KMS-11 (cell line): ENCODE measurements around the gene PRELID3B.

Source experiments
- H2AFZ ChIP-seq: fragments of 200-600 bp; sonication (generic); 2 replicates; pipeline ENCODE4 v1.6.1; 2016; ENCODE audit warnings: antibody characterized with exemption, mixed run types, low read depth
- H3K27ac ChIP-seq: fragments of 200-600 bp; sonication (generic); 2 replicates; pipeline ENCODE4 v1.6.1; 2016; ENCODE audit warnings: mild to moderate bottlenecking, mixed run types
- H3K27me3 ChIP-seq: fragments of 200-600 bp; sonication (generic); 2 replicates; pipeline ENCODE4 v1.6.1; 2017; ENCODE audit warnings: mild to moderate bottlenecking, low read depth, mixed run types, moderate library complexity; ENCODE audit not compliant: insufficient read depth
- H3K36me3 ChIP-seq: fragments of 200-600 bp; sonication (generic); 2 replicates; pipeline ENCODE4 v1.6.1; 2017; ENCODE audit warnings: mild to moderate bottlenecking, mixed run types; ENCODE audit not compliant: insufficient read depth
- H3K4me1 ChIP-seq: fragments of 200-600 bp; sonication (generic); 2 replicates; pipeline ENCODE4 v1.6.1; 2016; ENCODE audit warnings: mild to moderate bottlenecking, low read depth, mixed run types; ENCODE audit not compliant: poor library complexity, severe bottlenecking
- H3K4me2 ChIP-seq: fragments of 200-600 bp; sonication (generic); 2 replicates; pipeline ENCODE4 v1.7.0; 2016; ENCODE audit warnings: mild to moderate bottlenecking, mixed run types
- H3K4me3 ChIP-seq: fragments of 200-600 bp; sonication (generic); IDR thresholded peaks from 2 replicates; pipeline ENCODE4 v1.6.1; 2017; ENCODE audit warnings: low read depth, low read length, mixed read lengths; ENCODE audit not compliant: insufficient read depth
- H3K79me2 ChIP-seq: fragments of 200-600 bp; sonication (generic); 2 replicates; pipeline ENCODE4 v1.6.1; 2016; ENCODE audit warnings: low read depth, mixed run types; ENCODE audit not compliant: insufficient read depth
- H3K9ac ChIP-seq: fragments of 200-600 bp; sonication (generic); 2 replicates; pipeline ENCODE4 v1.6.1; 2016; ENCODE audit warnings: mild to moderate bottlenecking, mixed run types
- H4K20me1 ChIP-seq: fragments of 200-600 bp; sonication (generic); 2 replicates; pipeline ENCODE4 v1.6.1; 2016; ENCODE audit warnings: mild to moderate bottlenecking, mixed run types; ENCODE audit not compliant: insufficient read depth
- CTCF ChIP-seq: fragments of 200-600 bp; sonication (generic); conservative IDR thresholded peaks from 2 replicates; pipeline ENCODE4 v1.6.1; 2017; ENCODE audit warnings: low read depth, mild to moderate bottlenecking, antibody characterized with exemption, low read length, moderate library complexity, mixed read lengths

Gene PRELID3B

GRCh38 chr20:59018817-59019216 is 23.8 kb downstream of the PRELID3B start:
- Histone ChIP-seq H3K9ac (no peak overlapping the region), H3K4me2 (no peak overlapping the region), H3K4me3 (no peak overlapping the region), H2AFZ (no peak overlapping the region), H3K4me1 (no peaks in the 10 kb centered on the region), H3K27me3 (no peaks in the 10 kb centered on the region), H3K27ac (no peak overlapping the region), H4K20me1 (no peaks in the 10 kb centered on the region), H3K36me3 (no peaks in the 10 kb centered on the region), H3K79me2 (no peaks in the 10 kb centered on the region)
- TF ChIP-seq CTCF = no peak

DNA sequence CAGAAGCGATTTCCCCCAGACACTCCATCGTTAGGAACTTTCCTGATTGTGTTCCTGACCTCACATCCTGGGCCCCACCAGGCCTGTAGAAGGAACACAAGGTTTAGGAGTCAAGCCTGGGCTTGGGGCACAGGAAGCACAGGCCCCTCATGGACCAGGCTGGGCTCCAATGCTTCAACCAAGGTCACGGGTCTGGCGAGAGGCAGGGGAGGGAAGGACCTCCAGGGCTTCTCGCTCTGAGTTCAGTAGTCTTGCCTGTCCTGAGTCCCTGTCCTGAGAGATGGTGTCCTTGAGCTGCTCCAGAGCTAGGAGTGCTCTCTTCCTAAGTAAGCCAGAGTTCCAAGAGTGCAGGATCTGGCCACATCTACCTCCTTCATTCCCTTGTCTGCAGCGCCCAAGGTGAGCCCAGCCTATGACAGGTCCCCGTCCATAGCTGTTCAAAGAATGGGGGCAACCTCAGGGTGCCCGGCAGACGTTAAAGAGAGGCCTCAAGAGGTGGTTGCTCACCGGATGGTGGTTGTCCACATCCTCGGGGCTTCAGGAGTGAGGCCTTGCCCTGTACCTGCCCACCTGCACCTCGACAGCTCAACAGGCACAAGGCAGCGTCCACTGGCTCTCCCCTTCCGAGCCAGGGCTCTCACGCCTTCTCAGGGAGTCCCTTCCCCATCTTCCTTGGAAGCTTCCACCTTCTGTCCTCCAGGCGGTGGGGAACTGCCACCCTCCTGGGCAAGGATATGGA is 24.9 kb downstream of the PRELID3B start:
- no peak for TF ChIP-seq CTCF
- no peak overlapping the region for H3K4me2 ChIP-seq
- H3K27me3 ChIP-seq = no peaks in the 10 kb centered on the region
- H3K36me3 ChIP-seq = no peaks in the 10 kb centered on the region
- no peak overlapping the region for H2AFZ ChIP-seq
- no peaks in the 10 kb centered on the region for H3K79me2 ChIP-seq
- no peaks in the 10 kb centered on the region for H3K4me1 ChIP-seq
- H3K27ac ChIP-seq = no peak overlapping the region
- H4K20me1 ChIP-seq = no peaks in the 10 kb centered on the region
- H3K9ac ChIP-seq = no peak overlapping the region
- H3K4me3 ChIP-seq = no peak overlapping the region

DNA sequence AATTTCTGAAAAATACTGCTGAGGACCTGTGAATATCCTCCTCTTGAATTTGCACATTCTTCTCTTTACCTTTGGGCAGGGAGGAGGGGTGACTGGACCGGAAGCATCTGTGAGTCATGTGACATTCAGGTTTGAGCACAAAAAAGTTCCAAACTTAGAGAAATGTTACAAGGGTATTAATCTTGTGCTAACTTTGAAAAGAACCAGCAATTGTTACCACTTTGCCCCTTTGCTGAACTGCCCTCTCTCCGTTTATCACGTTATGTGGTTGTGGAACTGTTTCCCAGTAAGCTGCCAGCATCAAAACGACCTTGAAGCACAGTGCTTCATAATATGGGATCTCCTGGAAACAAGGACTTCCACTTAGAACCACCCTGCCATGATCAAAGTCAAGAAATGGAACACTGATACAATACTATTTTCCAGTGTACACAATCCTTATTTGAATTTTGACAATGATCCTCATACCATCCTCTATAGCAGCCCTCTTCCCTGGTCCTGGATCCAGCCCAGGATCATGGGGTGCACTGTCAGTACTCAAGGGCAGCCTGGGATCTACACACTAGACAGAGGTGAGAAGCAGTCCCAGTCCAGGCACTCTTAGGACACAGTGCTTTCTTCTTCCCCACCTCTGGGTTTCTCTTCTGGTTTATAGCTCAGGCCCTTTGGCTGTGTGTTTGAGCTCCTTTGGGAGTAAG is 25.6 kb downstream of the PRELID3B start:
- Histone ChIP-seq H3K79me2 (no peaks in the 10 kb centered on the region), H2AFZ (no peak overlapping the region), H3K4me1 (no peaks in the 10 kb centered on the region), H3K9ac (no peak overlapping the region), H3K4me3 (no peak overlapping the region), H3K4me2 (no peak overlapping the region), H3K27ac (no peak overlapping the region), H3K27me3 (no peaks in the 10 kb centered on the region), H3K36me3 (no peaks in the 10 kb centered on the region), H4K20me1 (no peaks in the 10 kb centered on the region)
- no peak for TF ChIP-seq CTCF

DNA sequence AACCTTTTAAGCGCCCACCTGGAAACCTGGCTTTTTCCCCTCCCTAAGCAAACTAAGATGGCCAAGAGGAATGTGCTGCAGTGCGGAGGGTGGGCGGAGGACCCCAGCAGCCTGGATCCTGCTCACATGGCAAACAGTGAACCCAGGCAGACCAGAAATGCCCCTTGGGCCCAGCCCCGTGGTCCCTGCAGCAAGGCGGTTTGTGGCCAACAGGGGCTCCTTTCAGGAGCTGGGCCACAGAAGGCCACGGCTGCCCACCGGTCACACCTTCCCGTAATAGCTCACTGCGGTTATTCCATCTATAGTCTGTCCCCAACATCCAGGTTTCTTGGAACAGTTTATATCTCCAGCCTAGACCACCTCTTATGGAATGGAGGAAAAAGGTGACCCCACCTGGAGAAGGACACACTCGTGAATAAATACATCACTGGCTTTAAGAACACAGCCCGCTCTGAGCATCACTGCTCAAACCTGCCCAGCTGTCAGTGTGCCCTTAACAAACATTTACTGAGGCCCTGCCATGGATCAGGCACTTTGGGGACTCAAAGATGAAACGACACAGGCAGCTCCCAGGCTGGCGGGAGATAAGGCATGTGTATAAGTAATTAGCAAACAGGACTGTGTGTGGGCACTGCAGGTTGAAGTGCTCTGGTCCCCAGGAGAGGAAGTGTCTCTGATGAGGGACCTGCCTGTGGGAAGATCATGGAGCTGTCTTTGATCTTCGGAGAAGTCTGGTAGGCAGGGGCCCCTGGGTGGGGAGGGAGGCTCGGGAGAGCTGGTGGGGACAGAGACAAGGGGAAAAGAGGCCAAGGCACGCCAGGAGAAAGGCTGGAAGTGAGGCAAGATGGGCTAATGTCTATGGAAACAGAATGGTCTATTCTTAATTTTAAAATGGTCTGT is 26.5 kb downstream of the PRELID3B start:
- no peak for TF ChIP-seq CTCF
- no peaks in the 10 kb centered on the region for H4K20me1 ChIP-seq
- H3K4me2 ChIP-seq = no peak overlapping the region
- H3K4me1 ChIP-seq = no peaks in the 10 kb centered on the region
- H3K27ac ChIP-seq = no peak overlapping the region
- no peaks in the 10 kb centered on the region for H3K79me2 ChIP-seq
- H2AFZ ChIP-seq = no peak overlapping the region
- no peak overlapping the region for H3K9ac ChIP-seq
- H3K36me3 ChIP-seq = no peaks in the 10 kb centered on the region
- no peak overlapping the region for H3K4me3 ChIP-seq
- no peaks in the 10 kb centered on the region for H3K27me3 ChIP-seq
